Adrenal gland (tissue), 5 donors: ENCODE data around the gene ACSS2.

Source experiments
- CTCF ChIP-seq, 6 experiments: fragments of 450-650 bp in 4 of 6; fragments of 200-600 bp in 2 of 6; sonication (generic) in 1 of 6; IDR thresholded peaks; 1 replicate in 5 of 6; 2 replicates in 1 of 6; pipeline versions ENCODE4 v1.5.1 to v1.8.0; 2016 to 2021; ENCODE audit warnings: antibody characterized with exemption in 6 of 6, mild to moderate bottlenecking in 2 of 6, moderate library complexity in 1 of 6
- POLR2A ChIP-seq, 2 donors: fragments of 450-650 bp; IDR thresholded peaks; one replicate each; pipeline ENCODE4 v1.6.1; 2017; ENCODE audit warnings: antibody characterized with exemption in 2 of 2, mild to moderate bottlenecking in 2 of 2, moderate library complexity in 1 of 2
- donor health status: DM: no; HTN: no; CAD: no.

- TF ChIP-seq POLR2A (IDR thresholded peaks at IDR 0.05) (no peak), CTCF (IDR thresholded peaks at IDR 0.05) (no peak)
Measured at GRCh38 chr20:34922654-34923381, 46.4 kb downstream of the ACSS2 start.
